HG02610 (cell line): ENCODE measurements around the gene MAST4.

ENCODE experiments used
- ATAC-seq: cut with Tn5 transposase; IDR thresholded peaks from one replicate; pipeline ENCODE4 v1.9.1; 2021; ENCODE audit warnings: mild to moderate bottlenecking, moderate library complexity; ENCODE audit not compliant: unreplicated experiment

MAST4 gene

GRCh38 chr5:66603164-66603563 lies 7.0 kb downstream of the MAST4 start:
- no peak for ATAC-seq

- no peak for ATAC-seq
Measured at GRCh38 chr5:66603881-66604280, 7.7 kb downstream of the MAST4 start.

- no peak for ATAC-seq
Measured at GRCh38 chr5:66606713-66607112, 10.5 kb downstream of the MAST4 start.

- no peak for ATAC-seq
Measured at GRCh38 chr5:66608501-66608900, 12.3 kb downstream of the MAST4 start.

DNA sequence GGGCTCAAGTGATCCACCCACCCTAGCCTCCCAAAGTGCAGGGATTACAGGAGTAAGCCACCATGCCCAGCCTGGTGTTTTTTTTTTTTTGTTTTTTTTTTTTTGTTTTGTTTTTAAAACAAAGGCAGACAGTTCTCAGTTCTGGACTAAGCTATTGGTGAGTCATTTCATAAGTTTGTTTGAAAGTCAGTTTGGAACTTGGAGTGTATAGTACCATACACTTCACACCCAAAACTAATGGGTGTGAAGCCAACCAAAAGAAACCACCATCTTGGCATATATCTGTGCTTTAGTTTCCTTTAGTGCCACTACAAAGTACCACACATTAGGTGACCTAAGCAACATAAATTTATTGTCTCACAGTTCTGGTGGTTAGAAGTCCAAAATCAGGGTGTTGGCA lies 13.4 kb downstream of the MAST4 start:
- ATAC-seq, result no peak

DNA sequence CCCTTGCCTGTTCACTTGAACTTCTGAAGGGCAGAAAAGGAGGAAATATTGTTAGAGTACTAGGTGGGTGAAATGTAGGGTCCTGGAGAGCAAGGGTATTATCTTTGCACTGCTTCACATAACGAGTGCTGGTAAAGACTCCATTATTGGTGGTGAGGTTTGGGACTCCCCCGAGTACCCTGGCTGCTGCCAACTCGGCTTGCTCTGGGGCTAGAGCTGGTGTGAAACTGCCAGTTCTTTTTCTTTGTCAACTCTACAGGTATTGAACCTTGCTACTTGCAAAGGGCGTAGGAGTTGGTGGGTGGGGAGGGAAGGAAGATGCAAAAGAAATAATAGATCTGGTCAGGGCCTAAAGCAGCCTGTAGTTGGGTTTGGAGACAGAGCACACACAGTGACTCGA lies 16.0 kb downstream of the MAST4 start:
- no peak for ATAC-seq

- no peak for ATAC-seq
Measured at GRCh38 chr5:66615136-66615535, 18.9 kb downstream of the MAST4 start.

DNA sequence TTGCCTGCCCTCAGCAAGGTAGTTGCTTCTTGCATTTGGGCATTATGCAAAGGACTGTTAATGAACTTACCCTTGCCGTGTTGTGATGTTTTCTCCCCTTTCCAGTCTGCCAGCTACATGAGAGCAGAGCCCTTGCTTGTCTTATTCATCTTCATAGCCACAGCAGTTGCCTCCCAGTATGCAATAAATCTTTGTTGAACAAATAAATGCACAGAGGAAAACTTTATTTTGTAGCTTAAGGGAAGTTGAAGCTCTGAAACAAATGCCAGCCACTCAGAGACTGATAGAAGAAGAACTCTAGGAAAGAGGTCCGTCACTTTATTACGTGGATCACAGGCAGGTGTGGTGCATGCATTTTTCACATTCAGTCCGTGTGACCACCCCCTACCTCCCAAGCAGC lies 19.7 kb downstream of the MAST4 start:
- no peak for ATAC-seq

- ATAC-seq, result no peak
Measured at GRCh38 chr5:66616520-66617225, 20.5 kb downstream of the MAST4 start.

DNA sequence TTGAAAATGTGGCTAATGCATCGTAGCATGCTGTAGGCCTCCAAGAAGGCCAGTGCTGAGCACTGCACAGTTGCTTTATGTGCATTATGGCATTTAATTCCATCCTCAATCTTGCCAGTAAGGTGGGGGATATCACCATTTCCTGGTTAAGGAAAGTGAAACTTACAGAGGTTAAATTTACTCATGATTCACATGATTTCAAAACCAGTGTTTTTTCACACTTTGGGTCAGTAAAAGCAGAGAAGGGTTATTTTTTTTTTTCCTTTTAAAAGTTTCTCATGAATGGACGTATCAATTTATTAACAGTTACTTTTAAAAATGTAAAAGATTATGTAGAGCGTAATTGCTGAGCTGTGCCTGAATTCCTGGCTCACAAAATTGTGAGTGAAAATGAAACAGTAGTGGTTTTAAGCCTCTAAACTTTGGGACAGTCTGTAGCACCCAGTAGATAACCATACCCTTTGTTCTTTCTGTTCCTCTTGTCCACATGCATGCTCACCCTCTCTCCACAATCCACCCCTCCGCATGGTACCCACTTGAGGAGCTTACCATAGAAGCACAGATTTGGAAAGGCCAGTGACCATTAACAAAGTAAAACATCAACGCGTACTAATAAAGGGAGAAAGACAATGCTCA lies 21.2 kb downstream of the MAST4 start:
- no peak for ATAC-seq

GRCh38 chr5:66617991-66618768 lies 22.0 kb downstream of the MAST4 start:
- no peak for ATAC-seq

DNA sequence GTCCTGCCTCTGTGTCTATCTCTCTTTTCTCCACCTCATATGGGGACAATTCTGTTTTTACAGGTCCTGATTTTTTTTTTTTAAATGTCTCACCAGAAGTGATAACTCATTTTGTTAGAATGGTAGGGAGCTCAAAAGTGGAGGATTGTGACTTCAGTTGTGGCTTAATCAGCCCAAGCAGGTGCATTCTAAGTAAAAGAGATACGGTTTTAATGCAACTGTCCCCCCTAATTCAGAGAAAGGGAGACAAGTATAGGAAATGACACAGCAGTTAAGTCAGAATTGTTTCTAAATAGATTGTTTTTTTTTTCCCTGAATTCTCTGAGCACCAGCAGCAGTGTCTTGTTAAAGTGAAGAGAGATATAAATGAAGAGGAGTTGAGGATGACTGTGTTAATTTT lies 24.5 kb downstream of the MAST4 start:
- no peak for ATAC-seq

GRCh38 chr5:66621146-66621545 lies 25.0 kb downstream of the MAST4 start:
- ATAC-seq, result no peak

DNA sequence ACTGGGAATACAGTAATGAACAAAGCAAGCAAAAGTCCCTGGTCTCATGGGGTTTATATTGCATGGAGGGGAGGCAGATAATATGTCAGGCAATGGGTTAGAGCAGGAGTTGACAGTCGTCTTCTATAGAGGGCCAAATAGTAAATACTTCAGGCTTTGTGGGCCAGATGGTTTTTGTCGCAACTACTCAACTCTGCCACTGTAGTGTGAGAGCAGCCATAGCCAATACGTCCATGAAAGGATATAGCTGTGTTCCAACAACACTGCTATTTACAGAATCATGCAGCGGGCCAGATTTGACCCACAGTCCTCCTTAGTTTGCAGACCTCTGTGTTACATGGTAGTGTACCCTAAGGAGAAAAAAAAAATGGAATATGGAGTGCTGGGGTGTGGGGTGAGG lies 25.5 kb downstream of the MAST4 start:
- ATAC-seq, result no peak

DNA sequence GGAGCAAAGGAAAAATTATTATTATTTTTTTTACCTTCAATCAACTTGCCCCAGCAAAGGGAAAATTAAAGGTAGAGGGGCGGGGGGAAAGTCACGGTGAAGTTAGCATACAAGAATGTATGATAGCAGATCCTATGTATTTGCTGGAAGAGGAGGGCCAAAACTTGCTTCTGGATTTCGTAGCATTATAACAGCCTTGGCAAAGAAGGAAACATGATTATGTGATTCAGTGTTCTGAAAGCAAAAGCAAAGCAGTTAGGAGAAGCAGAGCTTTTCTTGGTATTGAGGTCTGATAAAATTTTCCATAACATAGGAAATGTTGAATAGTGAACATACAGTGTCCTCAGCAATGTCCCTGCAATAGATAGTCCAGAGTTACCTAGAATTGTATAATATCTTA lies 32.4 kb downstream of the MAST4 start:
- ATAC-seq, result no peak

DNA sequence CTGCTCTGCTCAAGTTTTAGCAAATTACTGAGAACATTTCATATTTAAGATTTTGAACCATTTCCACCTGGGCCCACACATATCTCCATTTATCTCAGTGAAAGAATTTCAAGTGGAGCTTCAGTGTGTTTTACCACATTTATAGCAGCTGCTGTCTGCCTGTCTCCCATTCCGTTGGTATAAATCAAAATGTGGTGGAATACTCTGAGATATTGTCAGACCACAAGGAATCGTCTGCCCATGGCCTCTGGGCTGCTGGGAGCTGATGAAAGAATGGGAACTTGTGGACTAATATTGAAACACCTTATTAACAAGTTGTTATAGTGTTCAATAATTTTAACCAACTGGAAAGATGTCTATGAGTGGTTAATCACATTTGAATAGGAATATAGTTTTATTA lies 33.3 kb downstream of the MAST4 start:
- no peak for ATAC-seq

GRCh38 chr5:66633754-66634153 lies 37.6 kb downstream of the MAST4 start:
- no peak for ATAC-seq

- ATAC-seq, result no peak
Measured at GRCh38 chr5:66634601-66635000, 38.4 kb downstream of the MAST4 start.

- no peak for ATAC-seq
Measured at GRCh38 chr5:66637994-66638393, 41.8 kb downstream of the MAST4 start.

- no peak for ATAC-seq
Measured at GRCh38 chr5:66639037-66639436, 42.8 kb downstream of the MAST4 start.

GRCh38 chr5:66642538-66642937 lies 46.3 kb downstream of the MAST4 start:
- ATAC-seq, result no peak

GRCh38 chr5:66643387-66643786 lies 47.2 kb downstream of the MAST4 start:
- ATAC-seq, result no peak
